Prostate gland (tissue), 2 donors: Measurements from ENCODE around the gene MAFB.

Experiments
- CTCF ChIP-seq, 4 experiments: fragments of 200-600 bp in 2 of 4; fragments of 450-650 bp in 2 of 4; sonication (generic) in 2 of 4; IDR thresholded peaks; 1 replicate in 3 of 4; 2 replicates in 1 of 4; pipeline ENCODE4 v1.5.1; 2016 to 2019; ENCODE audit warnings: antibody characterized with exemption in 4 of 4, mild to moderate bottlenecking in 2 of 4, moderate library complexity in 2 of 4
- POLR2A ChIP-seq: fragments of 450-650 bp; IDR thresholded peaks from one replicate; pipeline ENCODE4 v1.6.1; 2016; ENCODE audit warnings: antibody characterized with exemption, mild to moderate bottlenecking

DNA sequence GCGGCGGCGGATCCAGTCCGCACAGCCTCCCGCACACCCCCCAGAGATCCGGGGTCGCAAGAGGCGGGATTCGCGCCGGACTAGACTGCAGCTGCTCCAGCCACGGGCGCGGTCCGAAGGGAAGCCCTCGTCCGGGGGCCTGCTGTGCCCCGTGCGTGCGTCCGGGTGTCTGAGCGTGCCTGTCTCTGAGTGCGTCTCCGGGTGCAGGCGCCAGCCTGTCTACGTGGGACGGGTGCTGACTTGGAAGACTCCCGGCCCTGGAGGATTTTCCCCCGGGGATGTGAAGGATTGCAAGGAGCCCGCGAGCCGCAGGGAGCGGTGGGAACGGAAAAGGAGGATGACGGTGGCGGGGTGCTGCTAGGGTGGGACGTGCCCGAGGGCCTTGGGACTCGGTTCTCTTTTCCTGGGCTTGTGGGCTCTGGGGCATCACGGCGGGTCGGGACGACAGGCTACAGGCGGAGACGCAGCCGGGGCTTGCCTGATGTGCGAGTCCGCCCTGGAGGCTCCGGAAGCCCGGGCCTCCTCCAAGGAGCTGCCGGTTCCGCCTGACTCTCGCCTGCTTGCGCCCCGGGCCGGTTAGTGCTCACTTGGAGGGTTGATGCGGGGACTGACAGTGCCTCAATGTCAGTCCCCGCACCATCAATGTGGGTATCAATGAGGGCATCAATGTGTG lies 5.7 kb downstream of the MAFB start:
- TF ChIP-seq CTCF (IDR thresholded peaks at IDR 0.05) (no peak), POLR2A (no peak)
